HepG2 (cell line): ENCODE results near the gene LRRC10B. TPM values are rescaled to one million over a fixed set of nuclear protein-coding genes. Genes with fewer than 3 reads are reported as not detected.

ENCODE experiments used
- FOSL2 ChIP-seq: sonication (generic); formaldehyde crosslinking; IDR thresholded peaks from 2 replicates; pipeline ENCODE4 v1.4.0; 2020; ENCODE audit warnings: missing genetic modification reagents
- GABPA ChIP-seq, 2 experiments: IDR thresholded peaks; 2 replicates each; pipeline ENCODE4 v1.6.1; 2011 to 2016; ENCODE audit warnings: low read depth in 2 of 2, low read length in 1 of 2, missing biosample characterization in 1 of 2, missing genetic modification characterization in 1 of 2
- HDAC1 ChIP-seq: sonication (generic); formaldehyde crosslinking; IDR thresholded peaks from 2 replicates; pipeline ENCODE4 v1.5.1; 2020; ENCODE audit warnings: mild to moderate bottlenecking, missing genetic modification reagents
- KLF9 ChIP-seq: IDR thresholded peaks from 2 replicates; pipeline ENCODE4 v1.6.1; 2016; ENCODE audit warnings: low read depth
- MEIS1 ChIP-seq: sonication (generic); formaldehyde crosslinking; IDR thresholded peaks from 2 replicates; pipeline ENCODE4 v1.9.0; 2021; ENCODE audit warnings: mild to moderate bottlenecking, missing genetic modification reagents, moderate library complexity, borderline replicate concordance
- NCOR1 ChIP-seq: fragments of 200-600 bp; sonication (generic); IDR thresholded peaks from 2 replicates; pipeline ENCODE4 v1.7.0; 2017; ENCODE audit warnings: antibody characterized with exemption, low read length, borderline replicate concordance
- NR2C2 ChIP-seq: sonication (generic); formaldehyde crosslinking; IDR thresholded peaks from 2 replicates; pipeline ENCODE4 v1.4.0; 2020; ENCODE audit warnings: missing genetic modification reagents, mild to moderate bottlenecking, moderate library complexity, borderline replicate concordance
- NRL ChIP-seq: sonication (generic); formaldehyde crosslinking; IDR thresholded peaks from 2 replicates; pipeline ENCODE4 v1.5.0; 2020; ENCODE audit warnings: missing genetic modification reagents, mild to moderate bottlenecking, moderate library complexity, borderline replicate concordance
- PHF5A ChIP-seq: IDR thresholded peaks from one replicate; pipeline ENCODE4 v1.6.1; 2018; ENCODE audit warnings: low read depth, missing genetic modification reagents; ENCODE audit not compliant: unreplicated experiment
- REPIN1 ChIP-seq: sonication (generic); formaldehyde crosslinking; IDR thresholded peaks from 2 replicates; pipeline ENCODE4 v1.8.0; 2022; ENCODE audit warnings: missing genetic modification reagents, low read depth, mild to moderate bottlenecking, borderline replicate concordance
- SNAI1 ChIP-seq: sonication (generic); formaldehyde crosslinking; IDR thresholded peaks from 2 replicates; pipeline ENCODE4 v1.5.0; 2020; ENCODE audit warnings: mild to moderate bottlenecking, missing genetic modification reagents, borderline replicate concordance
- SSRP1 ChIP-seq: IDR thresholded peaks from 2 replicates; pipeline ENCODE4 v1.6.1; 2016; ENCODE audit warnings: control low read depth
- STAG1 ChIP-seq: sonication (generic); formaldehyde crosslinking; IDR thresholded peaks from 2 replicates; pipeline ENCODE4 v1.4.0; 2020; ENCODE audit warnings: missing genetic modification reagents
- TCF7 ChIP-seq: sonication (generic); IDR thresholded peaks from 2 replicates; pipeline ENCODE4 v1.6.1; 2016; ENCODE audit warnings: antibody characterized with exemption, low read depth
- TEAD3 ChIP-seq: optimal IDR thresholded peaks from 2 replicates; pipeline ENCODE3; 2016; ENCODE audit warnings: borderline replicate concordance
- ZBTB7A ChIP-seq: sonication (generic); formaldehyde crosslinking; IDR thresholded peaks from 2 replicates; pipeline ENCODE4 v1.8.0; 2022; ENCODE audit warnings: mild to moderate bottlenecking, missing genetic modification reagents
- ZBTB7B ChIP-seq: sonication (generic); formaldehyde crosslinking; IDR thresholded peaks from 2 replicates; pipeline ENCODE4 v1.4.0; 2020; ENCODE audit warnings: missing genetic modification reagents
- ZFY ChIP-seq: sonication (generic); formaldehyde crosslinking; IDR thresholded peaks from 2 replicates; pipeline ENCODE4 v1.4.0; 2020; ENCODE audit warnings: missing genetic modification reagents
- ZFYVE20 ChIP-seq: sonication (generic); formaldehyde crosslinking; IDR thresholded peaks from 2 replicates; pipeline ENCODE4 v1.8.0; 2023; ENCODE audit warnings: low read depth, mild to moderate bottlenecking, moderate library complexity, missing genetic modification reagents, borderline replicate concordance
- ZNF225 ChIP-seq: sonication (generic); formaldehyde crosslinking; IDR thresholded peaks from 2 replicates; pipeline ENCODE4 v1.4.0; 2020; ENCODE audit warnings: mild to moderate bottlenecking, missing genetic modification reagents
- ZNF326 ChIP-seq: sonication (generic); formaldehyde crosslinking; IDR thresholded peaks from 2 replicates; pipeline ENCODE4 v1.4.0; 2020; ENCODE audit warnings: missing genetic modification reagents, borderline replicate concordance
- ZNF782 ChIP-seq: sonication (generic); formaldehyde crosslinking; IDR thresholded peaks from 2 replicates; pipeline ENCODE4 v1.4.0; 2020; ENCODE audit warnings: missing genetic modification reagents, mild to moderate bottlenecking, borderline replicate concordance
- ZSCAN30 ChIP-seq: sonication (generic); formaldehyde crosslinking; IDR thresholded peaks from 2 replicates; pipeline ENCODE4 v1.5.0; 2020; ENCODE audit warnings: mild to moderate bottlenecking, missing genetic modification reagents
- polyA plus RNA-seq, 8 experiments: library from polyadenylated mRNA; depleted of rRNA in 3 of 8; stranded (reverse) in 7 of 8; unstranded in 1 of 8; fragments of >200 nt; fragmentation: Illumina TruSeq in 4 of 8; extraction: Trizol in 4 of 8; gene quantifications; 2 replicates each; pipeline versions ENCODE4 v1.2.1 to v1.2.3, GENCODE V29; 2011 to 2016; ENCODE audit warnings: low read depth in 4 of 8, missing spikeins in 1 of 8, mixed read lengths in 1 of 8; ENCODE audit not compliant: insufficient read depth in 1 of 8
- total RNA-seq, 5 experiments: library from RNA; depleted of rRNA; stranded (reverse); fragments of >200 nt; fragmentation: Illumina TruSeq; extraction: Trizol; gene quantifications; 2 replicates each; pipeline ENCODE4 v1.2.3, GENCODE V29; 2016; ENCODE audit warnings: low read depth in 1 of 5
- TF ChIP-seq, protein P1 (sequence below): sonication (generic); formaldehyde crosslinking; IDR thresholded peaks from 2 replicates; pipeline ENCODE4 v1.5.0; 2020; ENCODE audit warnings: missing genetic modification reagents
- TF ChIP-seq, protein P2 (sequence below): sonication (generic); IDR thresholded peaks from 2 replicates; pipeline ENCODE4 v1.6.1; 2016; ENCODE audit warnings: low read depth, borderline replicate concordance
- TF ChIP-seq, protein P3 (sequence below): sonication (generic); formaldehyde crosslinking; IDR thresholded peaks from 2 replicates; pipeline ENCODE4 v1.4.0; 2020; ENCODE audit warnings: missing genetic modification reagents
- TF ChIP-seq, protein P4 (sequence below): sonication (generic); formaldehyde crosslinking; IDR thresholded peaks from 2 replicates; pipeline ENCODE4 v1.9.0; 2021; ENCODE audit warnings: missing genetic modification reagents, mild to moderate bottlenecking, borderline replicate concordance

LRRC10B gene
- total and polyA plus RNA-seq, 2 of the 13 experiments (the other 11 are each of a cell fraction or from before 2014, with no cell fraction given) = not detected

DNA sequence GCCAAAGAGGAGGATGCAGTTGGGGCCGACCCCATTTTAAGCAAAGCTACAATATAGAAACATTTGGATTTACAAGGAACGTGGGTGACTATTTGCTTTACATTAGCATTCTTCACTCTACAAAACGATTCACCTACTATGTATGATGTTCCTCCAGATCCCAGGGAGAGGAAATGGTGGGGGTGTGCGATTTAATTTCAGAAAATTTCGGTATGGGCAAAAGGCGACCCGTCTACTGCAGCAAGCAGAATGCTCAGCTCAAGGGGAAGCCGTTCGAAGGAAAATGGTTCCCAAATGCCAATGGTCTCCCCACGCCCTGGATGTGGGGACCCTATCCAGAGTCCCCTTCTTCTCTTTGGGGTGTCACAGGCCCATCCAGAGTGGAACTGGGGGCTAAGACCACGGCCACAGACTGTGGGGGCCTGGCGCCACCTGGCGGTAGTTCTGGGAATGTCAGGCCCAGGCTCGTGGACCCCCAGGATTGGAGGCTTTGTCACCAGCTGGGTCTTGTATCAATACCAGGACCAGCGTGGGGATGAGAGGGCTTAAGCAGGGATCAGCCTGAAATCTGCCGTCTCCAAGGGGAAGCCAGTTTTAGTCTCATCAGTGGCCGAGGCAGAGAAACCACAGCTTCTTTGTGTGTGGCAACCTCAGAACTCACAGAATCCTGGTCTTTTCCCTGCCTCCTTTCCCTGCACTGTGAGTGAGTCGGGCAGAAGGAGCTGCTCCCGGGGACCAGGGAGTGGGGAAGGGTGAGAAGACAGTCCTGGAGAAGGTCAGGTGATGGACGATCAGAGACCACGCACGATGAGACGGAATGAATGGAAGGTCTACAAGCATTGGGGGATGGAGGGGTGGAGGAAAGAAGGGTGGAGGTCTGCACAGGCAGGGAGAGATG is 8.4 kb downstream of the LRRC10B start (continued):
- no peak for TF ChIP-seq KLF9
- no peak for TF ChIP-seq FOSL2 (CRISPR knock-in tag)
- no peak for TF ChIP-seq NCOR1
- TF ChIP-seq, protein P1, sequence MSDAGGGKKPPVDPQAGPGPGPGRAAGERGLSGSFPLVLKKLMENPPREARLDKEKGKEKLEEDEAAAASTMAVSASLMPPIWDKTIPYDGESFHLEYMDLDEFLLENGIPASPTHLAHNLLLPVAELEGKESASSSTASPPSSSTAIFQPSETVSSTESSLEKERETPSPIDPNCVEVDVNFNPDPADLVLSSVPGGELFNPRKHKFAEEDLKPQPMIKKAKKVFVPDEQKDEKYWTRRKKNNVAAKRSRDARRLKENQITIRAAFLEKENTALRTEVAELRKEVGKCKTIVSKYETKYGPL (CRISPR knock-in tag) = no peak
- peak; percentile 94 for TF ChIP-seq STAG1 (CRISPR knock-in tag)
- no peak for TF ChIP-seq REPIN1 (CRISPR knock-in tag)
- peak; percentile 69; the same call in 1 of the 2 replicates for TF ChIP-seq ZBTB7B (CRISPR knock-in tag)
- TF ChIP-seq ZSCAN30 = no peak
- TF ChIP-seq ZBTB7A (CRISPR knock-in tag) = peak; percentile 53; the same call in 1 of the 2 replicates
- TF ChIP-seq ZNF225 = no peak
- TF ChIP-seq SNAI1 (CRISPR knock-in tag) = no peak
- TF ChIP-seq, protein P2, sequence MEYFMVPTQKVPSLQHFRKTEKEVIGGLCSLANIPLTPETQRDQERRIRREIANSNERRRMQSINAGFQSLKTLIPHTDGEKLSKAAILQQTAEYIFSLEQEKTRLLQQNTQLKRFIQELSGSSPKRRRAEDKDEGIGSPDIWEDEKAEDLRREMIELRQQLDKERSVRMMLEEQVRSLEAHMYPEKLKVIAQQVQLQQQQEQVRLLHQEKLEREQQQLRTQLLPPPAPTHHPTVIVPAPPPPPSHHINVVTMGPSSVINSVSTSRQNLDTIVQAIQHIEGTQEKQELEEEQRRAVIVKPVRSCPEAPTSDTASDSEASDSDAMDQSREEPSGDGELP = peak; percentile 16; the same call in 1 of the 2 replicates
- TF ChIP-seq NRL = no peak; the same call in 1 of the 2 replicates
- TF ChIP-seq GABPA (IDR thresholded peaks at IDR 0.05; ENCODE audit: low read depth, low read length) = no peak
- 0 out of 2 replicates have a peak, but pooled peaks have one; percentile 6 for TF ChIP-seq GABPA (CRISPR knock-in tag; IDR thresholded peaks at IDR 0.05; ENCODE audit: low read depth)
- TF ChIP-seq ZNF326 (CRISPR knock-in tag) = no peak
- no peak for TF ChIP-seq HDAC1
- no peak for TF ChIP-seq ZFYVE20 (CRISPR knock-in tag)
- no peak for TF ChIP-seq ZFY (CRISPR knock-in tag)
- no peak for TF ChIP-seq PHF5A (CRISPR knock-in tag)
- TF ChIP-seq ZNF782 = no peak
- TF ChIP-seq TEAD3 (CRISPR knock-in tag) = peak; percentile 58
- TF ChIP-seq, protein P3, sequence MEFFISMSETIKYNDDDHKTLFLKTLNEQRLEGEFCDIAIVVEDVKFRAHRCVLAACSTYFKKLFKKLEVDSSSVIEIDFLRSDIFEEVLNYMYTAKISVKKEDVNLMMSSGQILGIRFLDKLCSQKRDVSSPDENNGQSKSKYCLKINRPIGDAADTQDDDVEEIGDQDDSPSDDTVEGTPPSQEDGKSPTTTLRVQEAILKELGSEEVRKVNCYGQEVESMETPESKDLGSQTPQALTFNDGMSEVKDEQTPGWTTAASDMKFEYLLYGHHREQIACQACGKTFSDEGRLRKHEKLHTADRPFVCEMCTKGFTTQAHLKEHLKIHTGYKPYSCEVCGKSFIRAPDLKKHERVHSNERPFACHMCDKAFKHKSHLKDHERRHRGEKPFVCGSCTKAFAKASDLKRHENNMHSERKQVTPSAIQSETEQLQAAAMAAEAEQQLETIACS = no peak
- TF ChIP-seq, protein P4, sequence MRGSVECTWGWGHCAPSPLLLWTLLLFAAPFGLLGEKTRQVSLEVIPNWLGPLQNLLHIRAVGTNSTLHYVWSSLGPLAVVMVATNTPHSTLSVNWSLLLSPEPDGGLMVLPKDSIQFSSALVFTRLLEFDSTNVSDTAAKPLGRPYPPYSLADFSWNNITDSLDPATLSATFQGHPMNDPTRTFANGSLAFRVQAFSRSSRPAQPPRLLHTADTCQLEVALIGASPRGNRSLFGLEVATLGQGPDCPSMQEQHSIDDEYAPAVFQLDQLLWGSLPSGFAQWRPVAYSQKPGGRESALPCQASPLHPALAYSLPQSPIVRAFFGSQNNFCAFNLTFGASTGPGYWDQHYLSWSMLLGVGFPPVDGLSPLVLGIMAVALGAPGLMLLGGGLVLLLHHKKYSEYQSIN (CRISPR knock-in tag) = no peak
- TF ChIP-seq MEIS1 (CRISPR knock-in tag) = no peak
- no peak for TF ChIP-seq NR2C2 (CRISPR knock-in tag)
- no peak for TF ChIP-seq TCF7
- no peak for TF ChIP-seq SSRP1
